ENCODE data around the gene LRRC49.

Gene LRRC49

GRCh38 chr15:71080705-71081104 is 188.1 kb downstream of the LRRC49 start:
- TF ChIP-seq, protein P1, sequence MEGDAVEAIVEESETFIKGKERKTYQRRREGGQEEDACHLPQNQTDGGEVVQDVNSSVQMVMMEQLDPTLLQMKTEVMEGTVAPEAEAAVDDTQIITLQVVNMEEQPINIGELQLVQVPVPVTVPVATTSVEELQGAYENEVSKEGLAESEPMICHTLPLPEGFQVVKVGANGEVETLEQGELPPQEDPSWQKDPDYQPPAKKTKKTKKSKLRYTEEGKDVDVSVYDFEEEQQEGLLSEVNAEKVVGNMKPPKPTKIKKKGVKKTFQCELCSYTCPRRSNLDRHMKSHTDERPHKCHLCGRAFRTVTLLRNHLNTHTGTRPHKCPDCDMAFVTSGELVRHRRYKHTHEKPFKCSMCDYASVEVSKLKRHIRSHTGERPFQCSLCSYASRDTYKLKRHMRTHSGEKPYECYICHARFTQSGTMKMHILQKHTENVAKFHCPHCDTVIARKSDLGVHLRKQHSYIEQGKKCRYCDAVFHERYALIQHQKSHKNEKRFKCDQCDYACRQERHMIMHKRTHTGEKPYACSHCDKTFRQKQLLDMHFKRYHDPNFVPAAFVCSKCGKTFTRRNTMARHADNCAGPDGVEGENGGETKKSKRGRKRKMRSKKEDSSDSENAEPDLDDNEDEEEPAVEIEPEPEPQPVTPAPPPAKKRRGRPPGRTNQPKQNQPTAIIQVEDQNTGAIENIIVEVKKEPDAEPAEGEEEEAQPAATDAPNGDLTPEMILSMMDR (IDR thresholded peaks at IDR 0.05): no peak

DNA sequence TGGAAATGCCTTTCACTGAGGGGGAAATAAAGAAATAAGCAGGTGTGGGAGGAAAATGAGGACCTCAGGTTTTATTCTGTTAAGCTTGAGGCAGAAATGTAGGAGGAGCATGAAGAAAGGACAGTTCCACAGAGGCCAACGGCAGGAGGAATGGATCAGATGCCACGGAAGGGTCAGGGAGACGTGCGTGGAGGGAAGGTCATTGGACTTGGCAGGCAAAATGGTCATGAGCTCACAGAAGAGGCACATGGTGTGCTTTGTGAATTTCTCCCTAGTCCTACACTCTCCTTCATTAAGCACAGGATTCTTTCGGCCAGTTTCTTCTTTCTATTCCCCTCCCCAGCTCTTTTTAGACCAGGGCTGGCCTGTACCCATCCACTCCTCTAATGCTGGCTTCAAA is 190.2 kb downstream of the LRRC49 start:
- TF ChIP-seq, protein P1 (IDR thresholded peaks at IDR 0.05): no peak

DNA sequence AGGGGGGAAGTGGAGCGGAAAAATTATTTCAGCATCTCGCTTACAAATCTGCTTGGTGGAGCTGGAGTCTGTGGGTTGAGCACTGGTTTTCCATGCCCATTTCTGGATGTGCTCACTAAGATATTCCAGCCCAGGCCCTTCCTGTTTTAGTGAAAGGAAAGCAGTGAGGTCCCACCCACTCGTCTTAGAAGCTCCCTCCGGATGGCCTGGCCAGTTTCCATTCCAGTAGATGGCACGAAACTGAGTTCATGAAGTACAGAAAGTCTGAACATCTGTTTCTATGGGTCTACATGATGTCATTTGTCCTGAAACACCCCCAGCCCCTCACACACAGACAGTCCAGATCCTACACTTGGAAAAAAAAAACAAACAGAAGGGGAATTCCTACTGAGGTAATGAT is 190.7 kb downstream of the LRRC49 start:
- TF ChIP-seq, protein P1 (IDR thresholded peaks at IDR 0.05): no peak

DNA sequence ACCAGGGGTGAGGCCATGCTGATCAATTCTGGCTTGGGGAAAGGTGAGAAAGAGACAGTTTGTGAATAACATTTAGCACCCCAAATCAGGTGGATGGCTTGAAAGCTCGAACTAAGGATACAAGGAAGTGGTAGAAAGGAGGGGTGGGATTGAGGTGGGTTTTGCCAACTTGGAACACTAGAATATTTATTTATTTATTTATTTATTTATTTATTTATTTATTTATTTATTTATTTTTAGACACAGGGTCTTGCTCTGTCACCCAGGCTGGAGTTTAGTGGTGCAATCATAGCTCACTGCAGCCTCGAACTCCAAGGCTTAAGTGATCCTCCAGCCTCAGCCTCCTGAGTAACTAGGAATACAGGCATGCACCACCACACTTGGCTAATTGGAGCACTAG is 191.6 kb downstream of the LRRC49 start:
- TF ChIP-seq, protein P1 (IDR thresholded peaks at IDR 0.05): no peak

- TF ChIP-seq, protein P1 (IDR thresholded peaks at IDR 0.05): no peak
Measured at GRCh38 chr15:71085809-71086208, 193.2 kb downstream of the LRRC49 start.

- TF ChIP-seq, protein P1 (IDR thresholded peaks at IDR 0.05): no peak
Measured at GRCh38 chr15:71088155-71088554, 195.5 kb downstream of the LRRC49 start.

GRCh38 chr15:71088683-71089082 is 196.1 kb downstream of the LRRC49 start:
- TF ChIP-seq, protein P1 (IDR thresholded peaks at IDR 0.05): no peak

DNA sequence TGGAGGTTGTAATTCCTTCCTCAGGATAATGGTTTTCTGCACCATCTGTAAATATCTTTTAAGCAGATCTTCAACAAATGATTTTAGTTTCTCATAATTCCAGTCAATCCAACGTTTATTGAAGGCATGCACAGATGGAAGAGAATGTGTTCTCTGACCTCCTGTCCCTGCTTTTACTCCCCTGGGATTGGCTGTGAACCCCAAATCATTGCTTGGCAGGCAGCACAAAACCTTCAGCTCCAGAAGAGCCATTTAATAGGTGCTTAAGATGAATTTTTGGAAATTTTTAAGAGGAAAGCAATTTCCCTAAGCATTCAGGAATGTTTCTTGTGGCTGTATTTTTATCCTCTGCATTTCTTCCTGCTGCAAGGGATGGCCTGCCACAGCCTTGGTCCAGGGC is 197.2 kb downstream of the LRRC49 start:
- TF ChIP-seq, protein P1 (IDR thresholded peaks at IDR 0.05): no peak

Measured in LNCAP (cell line).